GM12874 (cell line): ENCODE measurements around the gene NKAIN4.

Source experiments
- TF ChIP-seq, protein P1 (sequence below): IDR thresholded peaks from 2 replicates; pipeline ENCODE4 v1.5.1; 2011; ENCODE audit warnings: low read depth, mild to moderate bottlenecking, control low read depth, low read length, moderate library complexity; ENCODE audit not compliant: insufficient read depth

The NKAIN4 gene

DNA sequence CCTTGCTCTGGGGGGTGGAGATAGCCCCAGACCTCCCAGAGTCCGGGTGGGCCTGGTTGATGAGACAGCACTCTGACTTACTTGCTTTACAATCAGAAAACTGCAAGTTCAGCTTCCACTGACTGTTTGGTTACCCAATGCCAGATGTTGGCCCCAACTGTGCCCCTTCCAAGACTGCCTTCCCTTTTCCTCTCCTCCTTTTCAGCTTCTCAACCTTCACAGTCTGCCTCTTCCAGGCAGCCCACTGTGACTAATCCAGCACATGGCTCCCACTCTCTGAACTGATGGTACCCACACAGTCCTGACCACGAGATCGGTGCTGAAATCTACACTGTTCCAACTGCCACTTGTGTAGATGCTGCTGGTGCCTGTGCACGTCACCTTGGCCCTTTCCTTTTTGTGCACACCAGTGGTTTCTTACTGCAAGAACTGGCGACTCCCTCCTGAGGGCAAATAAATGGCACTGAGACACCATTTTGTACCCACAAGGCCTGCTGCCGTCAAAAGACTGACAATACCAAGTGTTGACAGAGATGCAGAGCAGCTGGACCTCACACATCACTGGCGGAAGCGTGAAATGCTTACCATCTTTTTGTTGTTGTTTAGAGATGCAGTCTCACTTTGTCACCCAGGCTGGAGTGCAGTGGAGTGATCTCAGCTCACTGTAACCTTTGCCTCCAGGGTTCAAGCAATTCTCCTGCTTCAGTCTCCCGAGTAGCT, 16.5 kb upstream of the NKAIN4 start:
- TF ChIP-seq, protein P1, sequence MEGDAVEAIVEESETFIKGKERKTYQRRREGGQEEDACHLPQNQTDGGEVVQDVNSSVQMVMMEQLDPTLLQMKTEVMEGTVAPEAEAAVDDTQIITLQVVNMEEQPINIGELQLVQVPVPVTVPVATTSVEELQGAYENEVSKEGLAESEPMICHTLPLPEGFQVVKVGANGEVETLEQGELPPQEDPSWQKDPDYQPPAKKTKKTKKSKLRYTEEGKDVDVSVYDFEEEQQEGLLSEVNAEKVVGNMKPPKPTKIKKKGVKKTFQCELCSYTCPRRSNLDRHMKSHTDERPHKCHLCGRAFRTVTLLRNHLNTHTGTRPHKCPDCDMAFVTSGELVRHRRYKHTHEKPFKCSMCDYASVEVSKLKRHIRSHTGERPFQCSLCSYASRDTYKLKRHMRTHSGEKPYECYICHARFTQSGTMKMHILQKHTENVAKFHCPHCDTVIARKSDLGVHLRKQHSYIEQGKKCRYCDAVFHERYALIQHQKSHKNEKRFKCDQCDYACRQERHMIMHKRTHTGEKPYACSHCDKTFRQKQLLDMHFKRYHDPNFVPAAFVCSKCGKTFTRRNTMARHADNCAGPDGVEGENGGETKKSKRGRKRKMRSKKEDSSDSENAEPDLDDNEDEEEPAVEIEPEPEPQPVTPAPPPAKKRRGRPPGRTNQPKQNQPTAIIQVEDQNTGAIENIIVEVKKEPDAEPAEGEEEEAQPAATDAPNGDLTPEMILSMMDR = no peak

DNA sequence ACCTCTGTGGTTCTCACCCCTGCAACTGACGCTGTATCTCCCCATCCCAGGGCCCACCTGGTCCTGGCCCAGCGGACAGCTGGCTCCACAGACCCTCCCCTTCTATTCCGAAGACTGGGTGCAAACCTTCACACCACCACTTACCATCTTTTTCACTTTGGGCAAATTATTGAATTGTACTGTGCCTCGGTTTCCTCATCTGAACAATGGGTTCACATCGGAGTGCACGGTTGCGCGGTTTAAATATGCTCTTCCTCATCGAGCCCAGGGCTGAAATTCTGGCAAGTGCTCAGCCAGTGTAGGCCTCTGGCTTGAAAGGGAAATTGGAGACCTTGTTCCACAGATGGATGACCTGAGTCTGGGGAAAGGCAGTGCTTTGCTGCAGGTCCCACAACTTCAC, 15.5 kb upstream of the NKAIN4 start:
- TF ChIP-seq, protein P1 = no peak

DNA sequence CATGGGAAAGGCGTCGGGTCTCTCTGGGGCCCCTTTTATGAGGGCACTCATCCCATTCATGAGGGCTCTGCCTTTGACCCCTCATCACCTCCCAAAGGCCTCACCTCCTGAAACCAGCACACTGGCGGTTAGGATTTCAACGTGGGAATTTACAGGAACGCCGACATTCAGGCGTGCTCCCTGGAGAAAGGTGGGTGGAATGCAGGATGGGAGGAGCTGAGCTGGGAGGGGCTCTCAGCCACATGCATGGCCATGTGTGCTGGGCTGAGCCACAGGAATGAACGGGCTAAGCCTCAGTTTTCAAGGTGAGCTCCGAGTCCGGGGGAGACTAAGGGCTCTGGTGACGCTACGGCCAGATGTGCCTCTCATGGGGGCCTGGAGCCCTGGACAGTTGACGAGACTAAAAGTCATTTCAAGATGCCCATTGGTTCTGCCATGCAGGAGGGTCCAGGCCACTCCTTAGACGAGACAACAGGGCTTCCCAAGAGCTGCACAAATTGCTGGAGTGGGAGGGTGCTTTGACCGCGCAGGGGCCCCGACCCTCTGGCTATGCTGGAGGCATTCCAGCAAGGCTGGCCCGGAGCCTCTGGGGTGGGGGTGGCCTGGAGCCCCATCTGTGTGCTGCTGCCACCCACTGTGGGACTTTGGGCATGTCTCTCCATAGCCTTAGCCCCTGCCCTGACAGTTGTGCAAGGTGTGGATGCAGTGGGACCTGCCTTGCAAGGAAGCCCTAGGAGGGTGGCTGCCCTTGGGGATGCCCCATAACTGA, 14.6 kb upstream of the NKAIN4 start:
- TF ChIP-seq, protein P1 = no peak

DNA sequence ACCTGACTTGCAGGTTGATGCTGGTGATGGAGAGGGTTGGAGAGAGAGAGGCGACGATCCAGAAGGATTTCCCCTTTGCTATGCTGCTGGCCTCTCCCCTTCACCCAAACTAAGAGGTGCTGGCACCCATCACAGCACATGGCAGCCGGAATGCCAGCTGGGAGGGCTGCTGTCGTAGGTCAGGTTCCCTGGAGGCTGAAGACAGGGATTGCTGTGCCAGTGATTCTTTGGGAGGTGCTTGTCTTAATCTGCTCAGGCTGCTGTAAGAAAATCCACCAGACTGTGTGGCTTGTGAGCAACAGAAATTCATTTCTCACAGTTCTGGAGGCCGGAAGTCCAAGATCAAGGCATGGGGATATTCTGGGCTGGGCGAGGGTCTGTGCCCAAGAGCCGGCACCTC, 14.0 kb upstream of the NKAIN4 start:
- TF ChIP-seq, protein P1 = no peak

DNA sequence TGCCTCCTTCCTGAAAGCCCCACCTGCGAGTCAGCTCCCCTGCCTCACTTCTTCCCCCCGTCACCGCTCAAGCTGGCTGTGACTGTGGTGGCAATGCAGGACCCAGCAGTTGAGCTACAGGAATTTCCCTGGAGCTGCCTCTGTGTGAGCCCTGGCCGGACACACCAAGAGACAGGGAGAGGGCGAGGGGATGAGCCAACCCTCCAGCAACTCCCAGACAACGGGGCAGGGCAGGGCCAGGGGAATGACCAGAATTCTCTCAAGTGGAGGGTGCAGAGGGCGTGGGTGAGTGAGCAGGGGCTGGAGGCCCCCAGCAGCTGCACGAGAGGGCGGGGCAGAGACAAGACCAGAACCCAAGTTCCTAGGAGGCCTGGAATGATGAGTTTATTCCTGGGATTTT, 13.4 kb upstream of the NKAIN4 start:
- TF ChIP-seq, protein P1 = no peak

DNA sequence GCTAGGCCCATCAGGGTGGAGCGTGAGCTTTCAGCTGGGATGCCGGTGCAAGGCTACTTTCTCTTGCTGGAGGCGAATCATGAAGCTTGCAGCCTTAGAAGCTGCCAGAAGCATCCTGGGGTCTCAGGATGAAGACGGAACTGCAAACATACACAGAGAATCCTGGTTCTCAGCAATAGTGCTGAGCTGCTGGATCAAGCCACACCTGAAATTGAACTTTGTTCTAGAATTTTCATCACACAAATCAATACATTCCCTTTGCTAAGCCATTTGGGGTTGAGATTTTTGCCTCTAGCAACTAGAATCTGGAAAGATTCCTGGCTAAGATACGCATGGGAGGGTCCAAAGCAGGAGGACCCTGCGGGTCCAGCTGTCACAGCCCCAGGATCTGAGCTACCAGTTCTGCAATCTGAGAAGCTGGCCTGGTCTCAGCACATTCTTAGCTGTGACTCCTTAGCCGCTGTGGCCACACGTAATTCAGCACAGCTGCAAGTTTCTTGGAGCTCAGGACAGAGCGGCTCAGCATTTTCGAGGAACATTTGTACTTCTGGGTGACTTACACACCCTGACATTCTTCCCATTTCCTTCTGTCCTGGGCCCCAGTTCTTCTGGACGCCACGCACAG, 11.7 kb upstream of the NKAIN4 start:
- TF ChIP-seq, protein P1 = no peak

DNA sequence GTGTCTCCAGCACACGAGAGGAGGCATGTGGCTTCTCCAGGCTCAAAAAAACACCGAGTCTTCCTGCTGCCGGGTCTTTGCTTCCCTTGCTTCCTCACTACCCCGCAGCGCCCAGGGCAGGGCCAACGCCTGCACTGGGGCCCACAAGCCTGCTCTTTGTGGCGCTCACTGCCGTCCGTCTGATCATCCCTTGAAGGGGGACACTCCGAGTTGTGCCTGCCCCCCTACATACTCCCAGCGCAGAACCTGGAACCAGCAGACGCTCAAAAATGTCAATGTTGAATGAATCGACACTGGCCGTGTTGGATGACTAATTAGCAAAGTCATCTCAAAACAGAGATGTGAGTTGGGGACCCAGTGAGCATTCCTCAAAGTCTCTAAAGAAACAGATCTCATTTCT, 10.3 kb upstream of the NKAIN4 start:
- TF ChIP-seq, protein P1 = no peak
